GM13977 (cell line): ENCODE results near the gene LPP.
A peak's percentile ranks its signal among the peaks of the same experiment; 100 is the strongest.

ENCODE experiments used
- DNase-seq: peaks from one replicate; pipeline ENCODE4 v3.0.0; 2012; ENCODE audit warnings: low spot score
- in situ Hi-C: fragments of 300-500 bp; cut with MboI; formaldehyde crosslinking; loops from one replicate; pipeline ENCODE4 v1.12.0; 2022; ENCODE audit warnings: low sequenced_read_pairs, low pct_unique_long_range_greater_than_20kb, mixed read lengths, inconsistent platforms; ENCODE audit not compliant: unreplicated experiment
- TF ChIP-seq, protein P1 (sequence below): IDR thresholded peaks from 2 replicates; pipeline ENCODE4 v1.5.1; 2012; ENCODE audit warnings: mild to moderate bottlenecking, control low read depth; ENCODE audit not compliant: insufficient read depth; ENCODE audit errors: extremely low read depth, missing control alignments

LPP gene

DNA sequence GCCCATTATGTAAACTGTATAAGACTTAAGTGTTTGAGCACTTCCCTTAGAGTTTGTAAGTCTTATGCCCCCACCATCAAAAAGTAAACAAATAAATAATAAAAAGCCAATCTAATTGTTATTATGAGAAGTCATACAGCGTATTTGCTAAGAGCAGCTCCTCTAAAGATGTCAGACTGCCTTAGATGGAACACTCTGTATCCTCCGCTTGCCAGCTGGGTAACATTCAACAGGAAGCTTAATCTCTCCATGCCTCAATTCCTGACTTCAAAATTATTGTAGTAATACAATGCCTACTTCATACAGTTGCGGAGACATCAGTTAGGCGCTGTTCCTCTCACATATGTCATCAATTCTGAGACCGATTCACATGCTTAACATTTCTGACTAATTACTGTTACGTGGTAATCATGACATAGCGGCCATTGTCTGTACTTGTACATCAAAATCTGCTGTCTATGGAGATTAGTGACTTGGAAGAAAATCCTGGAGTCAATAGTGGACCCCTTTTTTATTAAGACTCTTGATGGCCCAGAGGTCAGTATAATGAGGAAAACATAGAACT, 417.7 kb downstream of the LPP start:
- no peak for DNase-seq
- TF ChIP-seq, protein P1, sequence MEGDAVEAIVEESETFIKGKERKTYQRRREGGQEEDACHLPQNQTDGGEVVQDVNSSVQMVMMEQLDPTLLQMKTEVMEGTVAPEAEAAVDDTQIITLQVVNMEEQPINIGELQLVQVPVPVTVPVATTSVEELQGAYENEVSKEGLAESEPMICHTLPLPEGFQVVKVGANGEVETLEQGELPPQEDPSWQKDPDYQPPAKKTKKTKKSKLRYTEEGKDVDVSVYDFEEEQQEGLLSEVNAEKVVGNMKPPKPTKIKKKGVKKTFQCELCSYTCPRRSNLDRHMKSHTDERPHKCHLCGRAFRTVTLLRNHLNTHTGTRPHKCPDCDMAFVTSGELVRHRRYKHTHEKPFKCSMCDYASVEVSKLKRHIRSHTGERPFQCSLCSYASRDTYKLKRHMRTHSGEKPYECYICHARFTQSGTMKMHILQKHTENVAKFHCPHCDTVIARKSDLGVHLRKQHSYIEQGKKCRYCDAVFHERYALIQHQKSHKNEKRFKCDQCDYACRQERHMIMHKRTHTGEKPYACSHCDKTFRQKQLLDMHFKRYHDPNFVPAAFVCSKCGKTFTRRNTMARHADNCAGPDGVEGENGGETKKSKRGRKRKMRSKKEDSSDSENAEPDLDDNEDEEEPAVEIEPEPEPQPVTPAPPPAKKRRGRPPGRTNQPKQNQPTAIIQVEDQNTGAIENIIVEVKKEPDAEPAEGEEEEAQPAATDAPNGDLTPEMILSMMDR: no peak
- in situ Hi-C loops: no loop called here

DNA sequence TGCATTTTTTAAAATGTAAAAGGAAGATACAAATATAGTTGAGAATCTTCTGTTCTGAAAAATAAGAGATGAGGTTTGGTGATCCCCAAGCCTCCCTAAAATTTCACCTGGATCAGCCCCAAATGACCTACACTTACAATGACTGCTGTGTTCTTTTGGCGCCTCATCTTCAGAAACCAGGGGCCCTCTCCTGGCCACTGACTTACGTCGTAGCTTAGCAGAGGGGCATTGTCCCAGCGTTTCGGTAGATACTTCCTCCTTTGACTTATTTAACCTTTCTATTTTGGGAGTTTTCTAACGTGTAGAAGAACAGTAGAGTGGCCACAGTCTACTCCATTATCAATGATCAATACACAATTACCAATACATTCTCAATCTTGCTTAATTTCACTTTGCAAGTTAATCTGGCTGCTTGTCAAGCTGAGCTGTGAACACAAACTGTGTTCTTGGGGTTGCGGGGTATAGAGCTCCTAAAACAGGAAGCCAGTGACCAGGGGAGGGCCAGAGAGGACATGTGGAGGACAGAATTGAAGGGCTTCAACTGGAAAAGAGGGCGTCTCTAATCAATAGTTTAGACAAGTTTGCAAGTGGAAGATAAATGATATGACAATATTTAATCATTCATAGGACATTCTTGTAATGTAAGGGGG, 419.5 kb downstream of the LPP start:
- TF ChIP-seq, protein P1: peak; percentile 20
- DNase-seq: no peak
- in situ Hi-C loops: no loop called here

DNA sequence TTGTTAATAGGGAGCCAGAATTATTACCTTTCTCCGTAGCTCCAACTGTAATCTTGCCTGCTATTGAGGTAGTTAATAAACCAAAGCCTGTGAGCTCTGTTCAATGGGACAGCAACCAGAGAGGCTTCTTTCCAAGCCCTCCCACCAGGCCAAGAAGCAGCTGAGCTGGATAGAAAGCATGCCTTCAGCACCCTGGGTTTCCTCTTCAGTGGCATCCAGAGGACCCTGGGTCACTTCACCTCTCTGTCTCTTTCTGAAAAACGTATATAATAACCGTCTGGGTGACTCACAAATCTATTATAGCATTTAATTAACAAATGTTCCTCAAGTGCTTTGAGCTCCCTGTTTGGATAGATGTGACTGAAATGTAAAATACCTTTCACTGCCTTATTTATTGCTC, 420.0 kb downstream of the LPP start:
- no peak for DNase-seq
- TF ChIP-seq, protein P1: no peak
- in situ Hi-C loops: no loop called here

DNA sequence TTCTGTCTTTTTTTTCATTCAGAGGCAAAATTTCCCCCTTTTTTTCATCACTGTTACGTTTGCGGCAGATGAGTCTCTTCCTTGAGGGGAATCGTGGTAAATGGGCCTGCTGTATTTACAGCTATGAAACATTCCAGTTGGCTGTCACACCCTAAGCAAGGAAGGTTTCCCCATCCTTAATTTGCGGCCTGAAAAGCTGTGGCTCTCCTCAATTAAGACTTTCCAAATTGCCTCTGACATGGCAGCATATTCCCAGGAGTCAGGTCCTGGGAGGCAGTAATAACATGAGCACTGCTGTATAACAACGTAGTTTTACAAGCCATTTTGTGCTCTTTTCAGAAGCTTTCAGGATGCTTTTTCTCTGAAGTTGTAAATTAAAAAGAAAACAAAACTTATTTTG, 420.9 kb downstream of the LPP start:
- TF ChIP-seq, protein P1: no peak
- no peak for DNase-seq
- in situ Hi-C loops: no loop called here

DNA sequence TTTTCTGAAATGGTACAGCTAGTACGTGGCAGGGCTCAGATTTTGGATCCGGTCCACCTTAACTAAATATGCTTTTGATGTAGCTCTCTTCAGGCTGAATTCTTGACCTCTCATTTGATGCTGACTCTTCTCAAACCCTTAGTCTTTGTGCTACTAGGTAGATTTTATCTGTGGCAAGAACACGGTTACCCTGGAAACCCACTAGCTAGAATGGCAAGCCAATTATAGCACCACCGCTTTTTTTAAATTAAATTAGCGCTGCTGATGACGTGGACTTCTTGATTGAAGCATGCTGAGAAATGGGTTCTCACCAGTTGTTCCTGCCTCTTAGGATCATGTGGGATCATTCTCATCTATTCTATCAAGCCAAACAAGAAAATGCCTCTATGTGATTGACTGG, 421.5 kb downstream of the LPP start:
- no peak for DNase-seq
- in situ Hi-C loops: no loop called here
- TF ChIP-seq, protein P1: no peak

DNA sequence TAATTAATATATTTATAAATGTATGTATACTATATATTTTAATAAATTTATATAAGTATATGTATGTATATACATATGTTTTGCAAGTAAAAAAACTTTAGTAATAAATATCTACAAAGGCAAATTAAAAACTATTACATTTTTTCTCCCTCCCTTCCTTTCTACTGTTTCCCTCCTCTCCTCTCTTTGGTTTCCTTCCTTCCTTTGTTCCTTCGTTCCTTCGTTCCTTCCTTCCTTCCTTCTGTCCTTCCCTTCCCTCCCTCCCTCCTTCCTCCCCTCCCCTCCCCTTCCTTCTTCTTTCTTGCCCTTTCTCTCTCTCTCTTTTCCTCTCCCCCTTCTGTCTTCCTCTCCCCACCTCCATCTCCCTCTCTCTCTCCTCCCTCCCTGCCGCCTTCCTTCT, 423.6 kb downstream of the LPP start:
- TF ChIP-seq, protein P1: no peak

More for the DNA sequence above, 423.6 kb downstream of the LPP start:
- no peak for DNase-seq
- in situ Hi-C loops: no loop called here
